GM18951 (cell line): Measurements from ENCODE around the gene CCDC40.

Experiments used
- POLR2A ChIP-seq: IDR thresholded peaks from 4 replicates; pipeline ENCODE4 v1.6.1; 2011; ENCODE audit warnings: mild to moderate bottlenecking; ENCODE audit not compliant: insufficient read length, insufficient read depth; ENCODE audit errors: extremely low read depth
- in situ Hi-C: fragments of 300-500 bp; cut with MboI; formaldehyde crosslinking; loops from one replicate; pipeline ENCODE4 v1.12.0; 2022; ENCODE audit warnings: low sequenced_read_pairs, mixed read lengths, inconsistent platforms; ENCODE audit not compliant: unreplicated experiment

CCDC40 gene

DNA sequence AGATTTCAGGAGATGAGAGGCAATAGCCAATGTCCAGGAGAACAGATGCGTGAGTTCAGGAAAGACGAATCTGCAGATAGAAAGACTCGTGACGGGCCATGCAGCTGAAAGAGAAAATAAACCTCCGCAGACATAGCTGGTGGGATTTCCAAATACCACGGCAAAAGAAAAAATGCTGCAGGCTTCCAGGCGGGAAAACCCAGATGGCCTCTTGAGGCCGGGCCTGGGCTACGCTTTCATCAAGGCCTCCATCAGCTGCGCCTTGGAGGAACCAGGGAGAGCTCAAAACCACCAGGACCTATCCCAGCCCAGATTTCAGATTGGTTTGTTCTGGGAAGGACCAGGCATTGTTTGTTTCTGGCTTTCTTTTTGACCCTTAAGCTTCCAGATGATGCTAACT lies 16.7 kb downstream of the CCDC40 start:
- in situ Hi-C loops = no loop called here
- no peak for TF ChIP-seq POLR2A

DNA sequence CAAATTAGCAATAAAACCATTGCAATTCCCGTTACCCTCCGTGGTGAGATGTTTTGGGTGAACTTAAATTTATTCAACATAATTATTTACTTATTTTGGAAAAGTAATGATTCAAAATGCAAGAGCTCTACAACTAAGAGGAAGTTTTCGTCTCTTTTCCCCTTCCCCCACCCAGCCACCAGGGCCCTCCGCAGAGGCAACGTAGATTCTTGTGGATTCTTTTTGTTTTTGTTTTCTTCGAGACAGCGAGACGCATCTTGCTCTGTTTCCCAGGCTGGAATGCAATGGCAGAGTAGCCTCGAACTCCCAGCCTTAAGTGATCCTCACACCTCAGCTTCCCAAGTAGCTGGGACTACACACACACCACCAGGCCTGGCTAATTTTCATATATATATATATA lies 19.2 kb downstream of the CCDC40 start:
- in situ Hi-C loops = no loop called here
- no peak for TF ChIP-seq POLR2A

DNA sequence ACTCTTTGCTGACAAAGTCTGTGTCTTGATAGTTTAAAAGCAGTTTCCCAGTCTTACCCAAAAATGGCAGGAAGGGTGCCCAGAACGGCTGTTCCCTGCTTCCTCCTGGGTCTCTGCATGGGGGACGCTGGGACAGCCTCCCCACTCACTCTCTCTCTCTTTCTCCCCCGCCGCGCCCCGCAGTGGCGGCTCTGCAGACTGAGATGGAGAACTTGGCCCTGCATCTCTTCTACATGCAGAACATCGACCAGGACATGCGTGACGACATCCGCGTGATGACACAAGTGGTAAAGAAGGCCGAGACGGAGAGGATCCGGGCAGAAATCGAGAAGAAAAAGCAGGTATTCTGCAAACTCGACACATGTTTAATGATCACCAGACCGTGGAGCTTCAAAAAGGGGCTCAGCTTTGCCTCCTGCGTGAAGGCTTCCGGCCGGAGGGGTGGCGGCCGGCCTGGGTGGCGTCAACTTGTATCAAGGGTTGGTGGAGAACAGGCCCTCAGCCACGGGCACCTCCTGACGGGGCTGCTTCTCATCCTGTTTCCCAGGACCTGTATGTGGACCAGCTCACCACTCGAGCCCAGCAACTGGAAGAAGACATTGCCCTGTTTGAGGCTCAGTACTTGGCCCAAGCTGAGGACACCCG lies 22.0 kb downstream of the CCDC40 start:
- in situ Hi-C loops = no loop called here
- TF ChIP-seq POLR2A = no peak

DNA sequence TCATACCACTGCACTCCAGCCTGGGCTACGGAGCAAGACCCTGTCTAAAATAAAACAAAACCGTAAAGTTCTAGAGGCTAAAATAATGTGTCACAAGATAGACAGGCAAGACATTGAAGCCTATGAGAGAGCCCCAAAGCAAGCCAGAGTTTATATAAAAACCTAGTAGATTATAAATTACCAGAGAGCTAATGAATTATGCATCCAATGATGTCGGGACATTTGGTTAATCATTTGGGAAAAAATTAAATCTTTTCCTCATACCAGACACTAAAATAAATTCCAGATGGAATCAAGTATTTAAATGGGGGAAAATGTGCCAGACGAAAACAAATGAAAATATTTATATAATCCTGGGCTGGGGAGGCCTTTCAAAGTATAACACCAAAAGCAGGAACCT lies 24.2 kb downstream of the CCDC40 start:
- in situ Hi-C loops = no loop called here
- TF ChIP-seq POLR2A = no peak

DNA sequence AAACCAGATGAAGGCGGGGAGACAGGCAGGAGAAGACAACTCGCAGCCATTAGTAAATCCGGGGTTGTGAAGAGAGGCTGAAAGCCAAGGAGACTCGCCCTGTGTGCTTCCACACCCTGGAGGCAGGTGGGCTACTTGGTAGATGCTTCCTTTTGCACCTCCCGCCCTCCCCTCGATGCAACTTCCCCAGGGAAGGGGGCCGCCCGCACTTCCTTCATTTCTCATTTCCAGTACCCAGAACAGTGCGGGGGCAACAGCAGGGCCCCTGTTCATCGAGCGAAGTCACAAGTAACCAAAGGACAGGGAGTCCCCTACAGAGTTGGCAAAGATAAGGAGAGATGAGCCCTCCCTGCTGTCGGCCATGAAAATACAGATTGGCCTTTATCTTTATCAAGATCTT lies 25.0 kb downstream of the CCDC40 start:
- in situ Hi-C loops = no loop called here

DNA sequence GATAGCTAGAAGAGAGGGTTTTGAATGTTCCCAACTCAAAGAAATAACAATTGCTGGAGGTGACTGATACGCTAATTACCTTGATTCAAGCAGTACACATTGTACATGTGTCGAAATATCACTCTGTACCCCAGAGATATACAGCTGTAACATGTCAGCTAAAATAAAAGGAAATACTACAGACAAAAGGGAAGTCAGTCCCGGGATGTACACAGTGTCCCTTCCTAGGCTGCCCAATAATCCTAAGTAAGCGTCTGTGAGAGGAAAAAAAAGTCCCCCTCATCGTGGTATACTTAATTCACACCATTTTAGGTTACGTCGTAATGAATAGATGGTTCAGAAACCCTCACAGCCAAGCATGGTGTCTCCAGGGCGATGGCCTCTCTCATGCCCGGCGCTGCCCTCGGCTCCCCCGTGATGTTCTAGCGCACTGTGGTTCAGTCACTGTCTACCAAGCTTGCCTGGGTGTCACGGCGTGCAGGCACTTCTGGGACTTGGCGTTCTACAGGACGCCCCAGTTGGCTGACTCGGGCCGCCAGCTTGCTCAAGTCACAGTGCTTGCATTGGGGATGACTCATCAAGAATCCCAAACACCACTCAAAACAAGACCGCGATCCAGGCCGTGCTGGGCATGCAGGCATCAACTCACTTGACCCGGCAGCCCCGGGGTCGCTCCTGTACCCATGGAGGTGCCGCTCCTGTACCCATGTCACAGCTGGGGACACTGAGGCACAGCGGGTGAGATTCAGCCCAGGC lies 27.6 kb downstream of the CCDC40 start:
- TF ChIP-seq POLR2A = no peak
- in situ Hi-C loops = no loop called here

More for the DNA sequence above, 25.0 kb downstream of the CCDC40 start:
- no peak for TF ChIP-seq POLR2A

DNA sequence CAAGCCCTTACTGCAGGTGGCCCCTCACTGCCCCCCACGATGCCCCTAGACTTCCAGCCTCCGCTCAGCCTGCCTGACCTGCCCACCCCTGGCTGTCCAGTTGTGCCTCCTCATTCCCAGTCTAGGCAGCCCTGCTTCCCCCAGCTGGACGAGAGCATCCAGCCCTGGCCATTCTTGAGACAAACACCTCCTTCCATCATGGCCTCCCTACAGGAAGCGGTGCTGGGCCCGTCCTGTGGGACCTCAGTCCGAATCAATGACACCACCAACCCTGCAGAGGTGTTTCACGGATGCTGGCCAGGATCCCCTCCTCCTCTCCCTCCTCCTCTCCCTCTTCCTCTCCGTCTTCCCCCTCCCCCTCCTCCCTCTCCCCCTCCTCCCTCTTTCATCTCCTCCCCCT lies 28.3 kb downstream of the CCDC40 start:
- in situ Hi-C loops = no loop called here

DNA sequence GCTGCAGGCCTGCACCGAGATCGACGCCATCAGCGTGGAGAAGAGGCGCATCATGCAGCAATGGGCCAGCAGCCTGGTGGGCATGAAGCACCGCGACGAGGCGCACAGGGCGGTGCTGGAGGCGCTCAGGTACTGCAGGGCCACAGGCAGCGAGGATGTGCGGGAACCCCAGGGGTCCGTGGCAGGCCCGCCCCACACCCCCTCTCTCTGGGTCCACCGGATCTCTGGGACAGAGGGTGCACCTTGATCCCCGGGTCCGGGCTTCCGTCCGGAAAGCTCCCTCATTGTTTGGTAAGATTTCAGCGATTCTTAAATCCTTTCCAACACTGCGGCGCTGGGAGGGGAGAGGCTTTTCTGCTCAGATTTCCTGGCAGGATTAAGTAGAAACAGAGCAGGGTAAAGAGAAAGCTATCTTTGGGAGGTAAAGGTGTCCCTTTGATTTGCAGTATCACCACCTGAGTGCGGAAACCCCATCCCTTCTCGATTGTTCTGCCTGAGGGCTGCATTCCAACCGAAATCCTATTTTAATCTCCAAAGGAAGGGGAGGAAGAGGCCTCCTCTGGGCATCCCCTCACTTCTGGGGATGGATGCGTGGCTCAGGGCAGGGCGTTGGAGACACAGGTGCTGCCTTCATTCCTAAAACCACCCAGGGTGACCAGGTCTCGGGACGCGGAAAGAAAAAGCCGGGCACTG lies 29.2 kb downstream of the CCDC40 start:
- in situ Hi-C loops = no loop called here
- TF ChIP-seq POLR2A = no peak

More for the DNA sequence above, 28.3 kb downstream of the CCDC40 start:
- TF ChIP-seq POLR2A = no peak

DNA sequence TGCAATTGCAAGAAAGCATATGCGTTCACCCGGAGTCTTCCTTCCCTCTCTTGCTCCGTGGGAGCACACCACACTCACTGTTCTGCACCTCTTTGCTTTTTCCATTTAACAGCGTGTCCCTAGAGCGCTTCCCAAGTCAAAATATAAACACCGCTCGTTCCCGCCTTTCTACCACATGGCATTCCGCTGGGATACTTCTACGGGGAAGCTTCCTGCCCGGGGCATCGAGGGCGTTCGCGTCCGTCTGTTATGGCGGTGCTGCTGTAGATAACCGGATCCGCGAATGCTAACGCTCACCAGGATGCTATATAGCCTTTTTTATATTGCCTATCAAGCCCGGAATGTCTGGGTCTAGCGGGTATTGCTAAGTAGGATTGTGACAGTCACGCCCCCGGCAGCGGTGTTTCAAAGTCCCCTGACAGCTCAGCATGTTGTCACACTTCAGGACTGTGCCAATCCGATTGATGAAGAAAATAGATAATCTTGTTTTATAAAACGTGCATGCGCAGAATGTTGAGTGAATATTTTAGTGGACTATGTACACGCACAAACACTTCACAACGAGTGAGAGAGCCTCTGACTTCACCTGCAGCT lies 31.0 kb downstream of the CCDC40 start:
- in situ Hi-C loops = no loop called here
- TF ChIP-seq POLR2A = no peak

DNA sequence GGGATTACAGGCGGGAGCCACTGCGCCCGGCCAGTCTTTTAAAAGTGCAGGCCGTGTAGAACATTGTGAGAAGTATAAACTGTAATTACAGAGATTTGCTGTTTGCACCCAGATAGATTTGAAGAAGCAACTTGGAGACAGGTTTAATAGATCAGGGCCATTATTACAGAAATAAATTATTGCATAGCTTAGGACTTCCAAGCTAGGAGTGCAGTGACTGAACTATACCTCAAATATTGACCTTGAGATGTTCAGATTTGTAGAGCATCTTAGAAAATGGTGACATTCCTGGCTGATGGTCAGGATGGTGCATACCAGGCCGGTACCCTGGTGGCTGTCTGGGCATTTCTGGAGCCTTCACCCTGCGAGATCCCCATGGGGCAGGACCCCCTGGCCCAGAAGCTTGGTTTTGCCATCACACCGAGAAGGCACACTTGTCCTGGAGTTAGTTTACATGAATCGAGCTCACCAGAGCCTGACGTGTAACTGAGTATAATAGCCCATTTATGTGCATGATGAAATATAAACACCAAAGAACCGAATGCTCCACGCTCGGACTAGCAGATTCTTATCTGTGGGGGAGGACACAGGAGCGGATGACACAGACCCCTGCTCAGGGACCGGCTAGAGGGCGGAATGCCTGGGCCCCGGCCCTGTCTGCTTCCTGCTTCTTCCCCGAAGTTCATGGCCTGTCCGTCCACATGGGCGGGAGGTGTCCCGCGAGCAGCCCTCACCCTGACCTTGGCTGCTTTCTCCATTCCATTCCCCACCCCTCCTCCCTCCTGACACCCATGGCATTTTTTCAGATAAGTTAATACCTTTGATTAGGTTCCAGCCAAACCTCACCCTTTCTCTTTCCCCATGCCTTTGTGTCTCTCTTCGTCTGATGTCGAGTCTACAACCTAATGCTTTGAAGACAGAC lies 32.1 kb downstream of the CCDC40 start:
- in situ Hi-C loops = no loop called here
- no peak for TF ChIP-seq POLR2A

DNA sequence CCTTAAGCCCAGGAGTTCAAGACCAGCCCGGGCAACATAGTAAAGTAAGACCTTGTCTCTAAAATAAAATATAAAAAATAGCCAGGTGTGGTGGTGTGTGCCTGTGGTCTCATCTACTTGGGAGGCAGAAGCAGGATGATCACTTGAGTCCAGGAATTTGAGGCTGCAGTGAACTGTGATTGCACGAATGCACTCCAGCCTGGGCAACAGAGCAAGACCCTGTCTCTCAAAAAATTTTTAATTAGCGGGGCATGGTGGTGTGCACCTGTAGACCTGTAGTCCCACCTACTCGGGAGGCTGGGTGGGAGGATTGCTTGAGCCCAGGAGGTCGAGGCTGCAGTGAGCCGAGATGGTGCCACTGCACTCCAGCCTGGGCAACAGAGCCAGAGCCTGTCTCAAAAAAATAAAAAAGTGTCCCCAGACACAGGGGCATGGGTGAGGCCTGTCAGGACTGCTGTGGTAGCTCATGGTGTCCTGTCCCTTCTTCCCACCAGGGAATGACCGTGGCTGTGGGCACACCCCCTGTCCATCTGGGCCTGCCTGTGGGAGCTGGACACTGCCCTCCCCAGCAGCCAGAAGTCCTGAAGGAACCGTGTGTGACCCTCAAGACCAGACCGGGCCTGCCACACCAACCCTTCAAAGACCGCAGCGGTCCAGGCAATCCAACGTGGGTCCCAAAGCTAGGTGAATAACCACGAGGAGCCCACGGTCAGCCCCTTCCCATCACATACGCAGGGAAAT lies 34.1 kb downstream of the CCDC40 start:
- in situ Hi-C loops = no loop called here
- no peak for TF ChIP-seq POLR2A
